Measurements from ENCODE around the gene TEX264.
A peak's percentile ranks its signal among the peaks of the same experiment; 100 is the strongest.

The TEX264 gene

GRCh38 chr3:51717446-51717845 is 46.4 kb downstream of the TEX264 start:
- FAIRE-seq (no peak), DNase-seq (ENCODE audit: insufficient read length, low spot score) (no peak)
- TF ChIP-seq SPI1 (IDR thresholded peaks at IDR 0.05; ENCODE audit: low read depth, low read length) (no peak), POLR2AphosphoS5 (IDR thresholded peaks at IDR 0.05; ENCODE audit: low read depth, low read length) (no peak), POLR2A (IDR thresholded peaks at IDR 0.05; ENCODE audit: low read depth, low read length) (no peak), POU2F2 (IDR thresholded peaks at IDR 0.05; ENCODE audit: low read depth, low read length) (no peak), PAX5 (IDR thresholded peaks at IDR 0.05; ENCODE audit: insufficient read depth, low read length, severe bottlenecking) (no peak)

GRCh38 chr3:51717947-51718346 is 46.9 kb downstream of the TEX264 start:
- TF ChIP-seq POU2F2 (IDR thresholded peaks at IDR 0.05; ENCODE audit: low read depth, low read length): no peak
- TF ChIP-seq PAX5 (IDR thresholded peaks at IDR 0.05; ENCODE audit: insufficient read depth, low read length, severe bottlenecking): no peak
- TF ChIP-seq POLR2AphosphoS5 (IDR thresholded peaks at IDR 0.05; ENCODE audit: low read depth, low read length): no peak
- no peak for TF ChIP-seq POLR2A (IDR thresholded peaks at IDR 0.05; ENCODE audit: low read depth, low read length)
- no peak for TF ChIP-seq TAF1 (IDR thresholded peaks at IDR 0.05; ENCODE audit: low read depth, low read length)
- TF ChIP-seq SPI1 (IDR thresholded peaks at IDR 0.05; ENCODE audit: low read depth, low read length): no peak
- peak; percentile 8 for DNase-seq (ENCODE audit: insufficient read length, low spot score)

GRCh38 chr3:51718547-51719409 is 47.7 kb downstream of the TEX264 start:
- DNase-seq (ENCODE audit: insufficient read length, low spot score): peak; percentile 65
- FAIRE-seq: peak; percentile 73
- TF ChIP-seq PAX5 (IDR thresholded peaks at IDR 0.05; ENCODE audit: insufficient read depth, low read length, severe bottlenecking) (peak; percentile 89), POU2F2 (IDR thresholded peaks at IDR 0.05; ENCODE audit: low read depth, low read length) (no peak)

More at GRCh38 chr3:51717947-51718346, 46.9 kb downstream of the TEX264 start:
- no peak for FAIRE-seq

- TF ChIP-seq POLR2A (IDR thresholded peaks at IDR 0.05; ENCODE audit: low read depth, low read length) (no peak), SPI1 (IDR thresholded peaks at IDR 0.05; ENCODE audit: low read depth, low read length) (no peak), POU2F2 (IDR thresholded peaks at IDR 0.05; ENCODE audit: low read depth, low read length) (no peak), POLR2AphosphoS5 (IDR thresholded peaks at IDR 0.05; ENCODE audit: low read depth, low read length) (no peak), PAX5 (IDR thresholded peaks at IDR 0.05; ENCODE audit: insufficient read depth, low read length, severe bottlenecking) (no peak), TAF1 (IDR thresholded peaks at IDR 0.05; ENCODE audit: low read depth, low read length) (no peak)
- FAIRE-seq: no peak
Observed at GRCh38 chr3:51719410-51720025, 48.5 kb downstream of the TEX264 start.

GRCh38 chr3:51720292-51721061 is 49.4 kb downstream of the TEX264 start:
- no peak for FAIRE-seq
- TF ChIP-seq POLR2A (IDR thresholded peaks at IDR 0.05; ENCODE audit: low read depth, low read length) (no peak), SPI1 (IDR thresholded peaks at IDR 0.05; ENCODE audit: low read depth, low read length) (no peak), POU2F2 (IDR thresholded peaks at IDR 0.05; ENCODE audit: low read depth, low read length) (no peak), TAF1 (IDR thresholded peaks at IDR 0.05; ENCODE audit: low read depth, low read length) (no peak), POLR2AphosphoS5 (IDR thresholded peaks at IDR 0.05; ENCODE audit: low read depth, low read length) (no peak)
- DNase-seq (ENCODE audit: insufficient read length, low spot score): no peak

More at GRCh38 chr3:51719410-51720025, 48.5 kb downstream of the TEX264 start:
- peak; percentile 2 for DNase-seq (ENCODE audit: insufficient read length, low spot score)

GRCh38 chr3:51721062-51721745 is 50.2 kb downstream of the TEX264 start:
- no peak for DNase-seq (ENCODE audit: insufficient read length, low spot score)
- FAIRE-seq: no peak
- TF ChIP-seq TAF1 (IDR thresholded peaks at IDR 0.05; ENCODE audit: low read depth, low read length) (no peak), SPI1 (IDR thresholded peaks at IDR 0.05; ENCODE audit: low read depth, low read length) (0 out of 2 replicates have a peak, but pooled peaks have one; percentile 21)

GRCh38 chr3:51722362-51722761 is 51.3 kb downstream of the TEX264 start:
- DNase-seq (ENCODE audit: insufficient read length, low spot score) (no peak), FAIRE-seq (no peak)
- no peak for TF ChIP-seq SPI1 (IDR thresholded peaks at IDR 0.05; ENCODE audit: low read depth, low read length)
- no peak for TF ChIP-seq POLR2A (IDR thresholded peaks at IDR 0.05; ENCODE audit: low read depth, low read length)
- no peak for TF ChIP-seq POLR2AphosphoS5 (IDR thresholded peaks at IDR 0.05; ENCODE audit: low read depth, low read length)
- no peak for TF ChIP-seq PAX5 (IDR thresholded peaks at IDR 0.05; ENCODE audit: insufficient read depth, low read length, severe bottlenecking)
- no peak for TF ChIP-seq TAF1 (IDR thresholded peaks at IDR 0.05; ENCODE audit: low read depth, low read length)
- TF ChIP-seq POU2F2 (IDR thresholded peaks at IDR 0.05; ENCODE audit: low read depth, low read length): no peak

GRCh38 chr3:51727500-51727899 is 56.4 kb downstream of the TEX264 start:
- no peak for FAIRE-seq
- TF ChIP-seq TAF1 (IDR thresholded peaks at IDR 0.05; ENCODE audit: low read depth, low read length) (no peak), POLR2AphosphoS5 (IDR thresholded peaks at IDR 0.05; ENCODE audit: low read depth, low read length) (no peak), SPI1 (IDR thresholded peaks at IDR 0.05; ENCODE audit: low read depth, low read length) (no peak)
- DNase-seq (ENCODE audit: insufficient read length, low spot score): no peak

- FAIRE-seq: no peak
- TF ChIP-seq POU2F2 (IDR thresholded peaks at IDR 0.05; ENCODE audit: low read depth, low read length): no peak
- TF ChIP-seq SPI1 (IDR thresholded peaks at IDR 0.05; ENCODE audit: low read depth, low read length): no peak
- no peak for TF ChIP-seq POLR2AphosphoS5 (IDR thresholded peaks at IDR 0.05; ENCODE audit: low read depth, low read length)
- TF ChIP-seq PAX5 (IDR thresholded peaks at IDR 0.05; ENCODE audit: insufficient read depth, low read length, severe bottlenecking): no peak
- TF ChIP-seq TAF1 (IDR thresholded peaks at IDR 0.05; ENCODE audit: low read depth, low read length): no peak
- TF ChIP-seq POLR2A (IDR thresholded peaks at IDR 0.05; ENCODE audit: low read depth, low read length): no peak
Observed at GRCh38 chr3:51729042-51729633, 58.1 kb downstream of the TEX264 start.

More at GRCh38 chr3:51729042-51729633, 58.1 kb downstream of the TEX264 start:
- no peak for DNase-seq (ENCODE audit: insufficient read length, low spot score)

Measured in GM12891 (cell line).